Measurements from ENCODE around the gene CCDC78.

The CCDC78 gene

DNA sequence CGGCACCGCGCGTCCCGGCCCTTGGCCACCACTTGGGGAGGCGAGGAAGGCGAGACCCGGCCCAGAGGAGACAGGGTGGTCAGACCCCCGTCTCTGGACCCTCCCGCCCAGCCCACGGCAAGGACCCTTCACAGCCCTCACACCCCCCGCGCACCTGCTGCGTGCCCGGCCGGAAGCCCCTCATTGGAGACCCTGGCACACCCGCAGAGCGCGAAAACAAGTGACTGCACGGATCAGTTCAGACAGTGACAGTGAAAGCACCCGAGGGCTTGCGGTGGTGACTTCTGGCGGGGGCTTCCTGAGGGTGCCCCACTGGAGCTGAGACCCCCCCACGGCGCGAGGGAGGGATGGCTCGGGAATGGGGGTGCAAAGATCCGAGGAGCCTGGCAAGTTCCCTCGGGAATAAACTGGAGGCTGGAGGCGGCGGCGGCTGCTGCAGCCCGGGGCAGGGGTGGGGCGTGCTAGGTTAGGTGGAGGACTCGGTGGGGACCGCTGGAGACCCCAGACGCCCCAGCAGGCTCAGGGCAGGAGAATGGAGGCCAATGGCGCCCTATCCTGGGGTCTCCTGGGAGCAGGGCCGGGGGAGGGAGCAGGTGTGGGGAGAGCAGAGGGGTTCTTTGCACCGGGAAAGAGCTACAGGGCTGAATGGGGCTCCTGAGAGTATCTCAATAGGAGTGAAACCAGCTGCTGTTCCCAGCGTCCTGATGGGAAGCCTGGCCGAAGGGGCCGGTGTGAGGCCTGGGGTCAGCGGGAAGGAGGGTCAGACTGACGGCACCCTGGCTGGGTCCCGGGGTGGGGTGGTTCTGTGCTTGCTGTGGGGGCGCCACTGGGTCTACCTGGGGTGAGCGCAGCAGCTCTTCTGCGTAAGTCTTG lies 19.8 kb downstream of the CCDC78 start:
- Histone ChIP-seq H3K9me3 (ENCODE audit: control insufficient read depth, insufficient read depth, low read depth, low read length) (no peaks in the 10 kb centered on the region), H3K27me3 (ENCODE audit: control insufficient read depth, insufficient read depth, low read length) (peaks cover 94% of the 10 kb centered on the region), H3K4me3 (ENCODE audit: low read depth, low read length) (peak overlapping the region; percentile 64), H3K36me3 (ENCODE audit: control insufficient read depth, insufficient read depth, low read length) (no peaks in the 10 kb centered on the region), H3K27ac (ENCODE audit: low read depth, low read length) (no peak overlapping the region), H3K4me1 (ENCODE audit: control insufficient read depth, insufficient read depth, low read length) (peaks cover 5% of the 10 kb centered on the region; the same call in 1 of the 2 replicates), H3K9ac (ENCODE audit: low read length) (no peak overlapping the region)

- H3K9me3 ChIP-seq (ENCODE audit: control insufficient read depth, insufficient read depth, low read depth, low read length): no peaks in the 10 kb centered on the region
- peaks cover 97% of the 10 kb centered on the region for H3K27me3 ChIP-seq (ENCODE audit: control insufficient read depth, insufficient read depth, low read length)
- H3K27ac ChIP-seq (ENCODE audit: low read depth, low read length): no peak within 1 kb of the TSS
- peak within 1 kb of the TSS; percentile 64 for H3K4me3 ChIP-seq (ENCODE audit: low read depth, low read length)
- no peak within 1 kb of the TSS for H3K9ac ChIP-seq (ENCODE audit: low read length)
- H3K4me1 ChIP-seq (ENCODE audit: control insufficient read depth, insufficient read depth, low read length): peaks cover 10% of the 10 kb centered on the region
- no peaks in the 10 kb centered on the region for H3K36me3 ChIP-seq (ENCODE audit: control insufficient read depth, insufficient read depth, low read length)
Measured at GRCh38 chr16:705431-706188, 20.6 kb downstream of the CCDC78 start, which contains the start of gene FBXL16. TSS of gene FBXL16 (minus strand) at chr16:705801. CDS start at chr16:697405, 8,396 bp downstream.

DNA sequence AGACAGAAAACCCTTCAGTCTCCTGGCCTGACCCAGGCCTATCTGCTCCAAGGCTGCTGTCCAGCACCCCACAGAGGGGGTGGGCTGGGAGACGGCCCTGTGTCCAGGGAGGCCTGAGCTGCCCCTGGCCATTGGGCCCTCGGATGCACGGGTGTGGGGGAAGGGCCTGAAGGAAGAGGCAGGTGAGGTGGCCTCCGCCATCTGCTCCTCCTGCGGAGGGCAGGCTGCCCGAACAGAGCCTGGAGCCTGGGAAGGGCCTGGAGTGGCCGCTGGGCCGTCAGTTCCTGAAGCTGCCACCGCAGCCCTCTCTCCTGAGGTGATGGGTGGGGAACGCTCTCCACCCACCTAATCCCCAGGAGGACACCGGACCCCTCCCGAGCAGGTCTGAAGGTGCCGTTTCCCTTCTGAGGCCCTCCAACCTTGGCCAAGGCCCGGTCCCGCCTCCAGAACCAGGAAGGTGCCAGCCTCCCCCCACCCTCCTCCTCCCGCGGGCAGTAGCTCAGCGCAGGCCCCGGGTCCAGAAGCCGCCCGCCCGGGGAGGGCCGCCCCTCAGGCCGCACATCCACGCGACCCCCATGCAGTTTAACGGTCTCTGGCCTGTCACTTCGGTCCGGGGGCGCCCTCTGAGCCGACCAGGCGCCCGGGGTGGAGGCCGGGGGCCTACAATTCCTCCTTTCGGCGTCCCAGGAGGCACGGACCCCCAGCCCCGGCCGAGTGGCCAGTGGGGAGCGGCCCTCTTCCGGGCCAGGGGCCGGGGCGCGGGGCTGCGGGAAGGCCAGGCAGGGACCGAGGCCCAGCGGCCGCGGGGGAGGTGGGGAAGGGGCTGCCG lies 21.5 kb downstream of the CCDC78 start:
- Histone ChIP-seq H3K27me3 (ENCODE audit: control insufficient read depth, insufficient read depth, low read length) (peaks cover 97% of the 10 kb centered on the region), H3K36me3 (ENCODE audit: control insufficient read depth, insufficient read depth, low read length) (no peaks in the 10 kb centered on the region), H3K4me3 (ENCODE audit: low read depth, low read length) (peak overlapping the region; percentile 44), H3K9ac (ENCODE audit: low read length) (no peak overlapping the region), H3K9me3 (ENCODE audit: control insufficient read depth, insufficient read depth, low read depth, low read length) (no peaks in the 10 kb centered on the region), H3K27ac (ENCODE audit: low read depth, low read length) (no peak overlapping the region), H3K4me1 (ENCODE audit: control insufficient read depth, insufficient read depth, low read length) (peaks cover 6% of the 10 kb centered on the region)

- no peak overlapping the region for H3K27ac ChIP-seq (ENCODE audit: low read depth, low read length)
- H3K9me3 ChIP-seq (ENCODE audit: control insufficient read depth, insufficient read depth, low read depth, low read length): no peaks in the 10 kb centered on the region
- no peak overlapping the region for H3K4me3 ChIP-seq (ENCODE audit: low read depth, low read length)
- H3K9ac ChIP-seq (ENCODE audit: low read length): no peak overlapping the region
- H3K36me3 ChIP-seq (ENCODE audit: control insufficient read depth, insufficient read depth, low read length): no peaks in the 10 kb centered on the region
- H3K27me3 ChIP-seq (ENCODE audit: control insufficient read depth, insufficient read depth, low read length): peaks cover 97% of the 10 kb centered on the region
- H3K4me1 ChIP-seq (ENCODE audit: control insufficient read depth, insufficient read depth, low read length): peaks cover 5% of the 10 kb centered on the region; the same call in 1 of the 2 replicates
Measured at GRCh38 chr16:704047-704446, 22.2 kb downstream of the CCDC78 start.

DNA sequence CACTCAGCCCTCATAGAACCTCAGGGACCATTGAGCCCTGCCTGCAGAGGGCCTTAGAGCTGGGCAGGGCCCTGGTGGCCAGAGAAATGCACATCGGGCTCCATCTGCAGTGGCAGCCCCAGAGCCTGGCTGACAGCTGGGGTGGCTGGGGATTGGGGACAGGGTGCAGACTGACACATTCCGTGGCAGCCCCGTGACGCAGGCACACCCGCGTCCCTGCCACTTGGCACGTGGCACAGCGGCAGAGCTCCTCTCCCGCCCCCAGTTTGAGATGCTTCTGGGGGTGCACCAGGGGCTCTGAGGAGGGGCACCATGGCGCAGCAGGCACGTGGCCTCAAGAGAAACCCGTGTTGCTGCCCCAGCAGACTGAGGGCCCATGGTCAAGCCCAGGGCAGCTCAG lies 22.8 kb downstream of the CCDC78 start:
- Histone ChIP-seq H3K4me1 (ENCODE audit: control insufficient read depth, insufficient read depth, low read length) (peaks cover 5% of the 10 kb centered on the region; the same call in 1 of the 2 replicates), H3K4me3 (ENCODE audit: low read depth, low read length) (no peak overlapping the region), H3K27ac (ENCODE audit: low read depth, low read length) (no peak overlapping the region), H3K9ac (ENCODE audit: low read length) (no peak overlapping the region), H3K9me3 (ENCODE audit: control insufficient read depth, insufficient read depth, low read depth, low read length) (no peaks in the 10 kb centered on the region), H3K27me3 (ENCODE audit: control insufficient read depth, insufficient read depth, low read length) (peaks cover 96% of the 10 kb centered on the region), H3K36me3 (ENCODE audit: control insufficient read depth, insufficient read depth, low read length) (no peaks in the 10 kb centered on the region)

- H3K9me3 ChIP-seq (ENCODE audit: control insufficient read depth, insufficient read depth, low read depth, low read length): no peaks in the 10 kb centered on the region
- H3K9ac ChIP-seq (ENCODE audit: low read length): no peak overlapping the region
- no peak overlapping the region for H3K4me3 ChIP-seq (ENCODE audit: low read depth, low read length)
- no peaks in the 10 kb centered on the region for H3K36me3 ChIP-seq (ENCODE audit: control insufficient read depth, insufficient read depth, low read length)
- peaks cover 5% of the 10 kb centered on the region; the same call in 1 of the 2 replicates for H3K4me1 ChIP-seq (ENCODE audit: control insufficient read depth, insufficient read depth, low read length)
- peaks cover 96% of the 10 kb centered on the region for H3K27me3 ChIP-seq (ENCODE audit: control insufficient read depth, insufficient read depth, low read length)
- H3K27ac ChIP-seq (ENCODE audit: low read depth, low read length): no peak overlapping the region
Measured at GRCh38 chr16:702341-702740, 23.9 kb downstream of the CCDC78 start.

GRCh38 chr16:700684-701584 lies 25.3 kb downstream of the CCDC78 start:
- H3K27ac ChIP-seq (ENCODE audit: low read depth, low read length): no peak overlapping the region
- no peak overlapping the region for H3K9ac ChIP-seq (ENCODE audit: low read length)
- peaks cover 5% of the 10 kb centered on the region; the same call in 1 of the 2 replicates for H3K4me1 ChIP-seq (ENCODE audit: control insufficient read depth, insufficient read depth, low read length)
- H3K36me3 ChIP-seq (ENCODE audit: control insufficient read depth, insufficient read depth, low read length): no peaks in the 10 kb centered on the region
- no peaks in the 10 kb centered on the region for H3K9me3 ChIP-seq (ENCODE audit: control insufficient read depth, insufficient read depth, low read depth, low read length)
- peak overlapping the region; percentile 23 for H3K4me3 ChIP-seq (ENCODE audit: low read depth, low read length)
- H3K27me3 ChIP-seq (ENCODE audit: control insufficient read depth, insufficient read depth, low read length): peaks cover 96% of the 10 kb centered on the region

DNA sequence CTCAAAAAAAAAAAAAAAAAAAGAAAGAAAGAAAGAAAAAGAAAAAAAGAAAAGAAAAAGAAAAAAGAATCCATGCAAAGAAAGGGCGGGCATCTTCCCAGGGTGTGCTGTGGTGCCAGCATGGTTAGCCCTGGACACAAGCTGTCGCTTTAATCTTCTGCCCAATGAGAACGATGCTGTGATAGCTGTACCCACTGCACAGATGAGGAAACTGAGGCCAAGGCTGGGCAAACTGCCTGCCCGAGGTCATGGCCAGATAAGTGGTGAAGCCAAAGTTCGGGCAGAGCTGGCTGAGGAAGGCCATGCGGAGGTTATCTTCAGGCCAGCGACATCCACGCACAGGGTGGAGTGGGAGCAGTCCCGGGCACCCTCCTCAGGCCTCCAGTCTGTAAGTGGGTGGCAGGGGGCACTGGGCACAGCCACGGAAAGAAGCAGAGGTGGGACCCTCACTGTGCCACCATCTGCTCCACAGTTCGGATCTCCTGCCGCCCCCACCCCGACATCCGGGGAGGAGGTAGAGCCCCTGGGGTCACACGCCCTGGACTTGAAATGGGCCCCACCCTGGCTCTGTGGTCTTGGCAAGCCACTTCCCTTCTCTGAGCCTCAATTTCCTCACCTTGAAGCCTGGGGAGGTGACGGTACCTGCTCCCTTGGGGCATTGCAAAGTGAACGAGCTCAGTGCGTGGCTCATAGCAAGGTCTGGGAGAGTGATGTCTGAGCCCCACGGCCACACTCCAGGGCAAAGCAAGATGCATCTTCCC lies 27.2 kb downstream of the CCDC78 start:
- Histone ChIP-seq H3K4me1 (ENCODE audit: control insufficient read depth, insufficient read depth, low read length) (peaks cover 11% of the 10 kb centered on the region; the same call in 1 of the 2 replicates), H3K4me3 (ENCODE audit: low read depth, low read length) (no peak overlapping the region), H3K36me3 (ENCODE audit: control insufficient read depth, insufficient read depth, low read length) (no peaks in the 10 kb centered on the region), H3K9ac (ENCODE audit: low read length) (no peak overlapping the region), H3K27ac (ENCODE audit: low read depth, low read length) (no peak overlapping the region), H3K27me3 (ENCODE audit: control insufficient read depth, insufficient read depth, low read length) (peaks cover 98% of the 10 kb centered on the region), H3K9me3 (ENCODE audit: control insufficient read depth, insufficient read depth, low read depth, low read length) (no peaks in the 10 kb centered on the region)

- Histone ChIP-seq H3K27ac (ENCODE audit: low read depth, low read length) (no peak overlapping the region), H3K27me3 (ENCODE audit: control insufficient read depth, insufficient read depth, low read length) (peaks cover 96% of the 10 kb centered on the region), H3K36me3 (ENCODE audit: control insufficient read depth, insufficient read depth, low read length) (no peaks in the 10 kb centered on the region), H3K9ac (ENCODE audit: low read length) (no peak overlapping the region), H3K9me3 (ENCODE audit: control insufficient read depth, insufficient read depth, low read depth, low read length) (no peaks in the 10 kb centered on the region), H3K4me3 (ENCODE audit: low read depth, low read length) (peak overlapping the region; percentile 58), H3K4me1 (ENCODE audit: control insufficient read depth, insufficient read depth, low read length) (peaks cover 6% of the 10 kb centered on the region; the same call in 1 of the 2 replicates)
Measured at GRCh38 chr16:695355-696089, 30.7 kb downstream of the CCDC78 start.

Data from HUES6 (cell line).